Measurements from ENCODE around the gene PDLIM7. TPM values are rescaled to one million over a fixed set of nuclear protein-coding genes. Genes with fewer than 3 reads are reported as not detected.
"Not testable (repeated sequence)": the region's sequence is repeated elsewhere in the genome, so short reads cannot be mapped to it uniquely, and the experiment has no call there.

The PDLIM7 gene
- total and polyA plus RNA-seq, 11 donors = 36.3 to 124 (median 52.5) TPM

DNA sequence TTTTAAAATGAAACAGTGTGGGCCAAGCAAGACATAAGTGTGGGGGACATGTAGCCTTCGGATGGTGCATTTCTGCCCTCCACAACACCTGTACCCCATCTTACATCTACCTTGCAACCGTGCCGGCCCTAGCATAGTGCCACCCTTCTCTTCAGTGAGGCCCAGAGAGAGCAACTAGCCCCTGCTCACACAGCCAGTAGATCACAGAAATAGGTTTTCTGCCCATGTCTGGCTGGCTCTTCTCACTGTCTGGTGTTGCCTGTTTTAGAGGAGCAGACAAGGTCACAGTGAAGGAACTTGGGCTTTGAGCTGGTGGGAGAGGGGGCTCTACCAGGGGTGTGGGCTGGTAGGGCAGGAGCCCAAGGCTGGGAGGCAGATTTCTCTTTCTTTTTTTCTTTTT lies 11.1 kb downstream of the PDLIM7 start:
- H3K27ac ChIP-seq = peak overlapping the region in 1 of 12 donors; percentile 89

DNA sequence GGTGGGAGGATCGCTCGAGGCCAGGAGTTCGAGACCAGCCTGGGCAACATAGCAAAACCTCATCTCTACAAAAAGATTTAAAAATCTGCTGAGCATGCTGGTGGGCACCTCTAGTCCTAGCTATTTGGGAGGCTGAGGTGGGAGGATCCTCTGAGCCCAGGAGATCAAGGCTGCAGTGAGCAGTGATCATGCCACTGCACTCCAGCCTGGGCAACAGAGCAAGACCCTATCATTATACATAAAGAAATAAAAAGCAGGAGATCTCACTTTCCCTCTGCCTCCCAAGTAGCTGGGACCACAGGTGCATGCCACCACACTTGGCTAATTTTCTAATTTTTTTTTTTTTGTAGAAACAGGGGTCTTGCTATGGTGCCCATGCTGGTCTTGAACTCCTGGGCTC lies 11.7 kb downstream of the PDLIM7 start:
- Histone ChIP-seq H3K27ac (peak overlapping the region in 1 of 12 donors; percentile 89), H3K36me3 (peaks cover 0 to 86% (median 69%) of the 10 kb centered on the region in 9 donors)
- H3K27me3 ChIP-seq; H3K4me1 ChIP-seq; intact Hi-C loops (cut with DNase I); H3K9me3 ChIP-seq; DNase-seq; ATAC-seq; H3K4me3 ChIP-seq: not testable (repeated sequence)
- 94 to 98% (median 97%) methylated on average over 3 of the region's 3 CpGs for WGBS, 4 donors

More for the DNA sequence above, 11.1 kb downstream of the PDLIM7 start:
- intact Hi-C loops (cut with DNase I) = no loop called here
- ATAC-seq = no peak
- DNase-seq = no peak
- no peaks in the 10 kb centered on the region for H3K9me3 ChIP-seq
- peaks cover 0 to 89% (median 74%) of the 10 kb centered on the region in 9 donors for H3K36me3 ChIP-seq
- H3K27me3 ChIP-seq = no peaks in the 10 kb centered on the region
- peaks cover 0 to 9% (median 0%) of the 10 kb centered on the region in 12 donors for H3K4me1 ChIP-seq
- no peak for TF ChIP-seq CTCF (IDR thresholded peaks at IDR 0.05)
- TF ChIP-seq POLR2A (IDR thresholded peaks at IDR 0.05) = no peak
- no peak overlapping the region for H3K4me3 ChIP-seq
- 97 to 100% (median 98%) methylated on average over 2 to 3 of the region's 3 CpGs for WGBS, 4 donors

GRCh38 chr5:177484902-177485549 lies 12.4 kb downstream of the PDLIM7 start:
- ATAC-seq = peak in 1 of 4 donors; percentile 2

GRCh38 chr5:177483994-177484901 lies 13.2 kb downstream of the PDLIM7 start:
- H3K27ac ChIP-seq = peak overlapping the region in 1 of 12 donors; percentile 89
- H3K9me3 ChIP-seq = no peaks in the 10 kb centered on the region
- no peak for TF ChIP-seq CTCF (IDR thresholded peaks at IDR 0.05)
- TF ChIP-seq POLR2A (IDR thresholded peaks at IDR 0.05) = no peak
- H3K36me3 ChIP-seq = peaks cover 0 to 73% (median 55%) of the 10 kb centered on the region in 9 donors
- 87 to 92% (median 90%) methylated on average over 17 to 22 of the region's 22 CpGs for WGBS, 4 donors
- DNase-seq (peak in 1 of 5 donors; percentile 62), ATAC-seq (no peak)
- no peak overlapping the region for H3K4me3 ChIP-seq
- intact Hi-C loops (cut with DNase I) = no loop called here
- H3K27me3 ChIP-seq = no peaks in the 10 kb centered on the region
- H3K4me1 ChIP-seq = peaks cover 0 to 22% (median 9%) of the 10 kb centered on the region in 12 donors

More at GRCh38 chr5:177484902-177485549, 12.4 kb downstream of the PDLIM7 start:
- H3K9me3 ChIP-seq = no peaks in the 10 kb centered on the region
- H3K27ac ChIP-seq = peak overlapping the region in 1 of 12 donors; percentile 89
- DNase-seq = no peak
- peaks cover 0 to 81% (median 63%) of the 10 kb centered on the region in 9 donors for H3K36me3 ChIP-seq
- intact Hi-C loops (cut with DNase I) = no loop called here
- WGBS, 4 donors = 79 to 86% (median 84%) methylated on average over 13 of the region's 13 CpGs
- H3K4me3 ChIP-seq = no peak overlapping the region
- H3K27me3 ChIP-seq = no peaks in the 10 kb centered on the region
- H3K4me1 ChIP-seq = peaks cover 0 to 14% (median 1%) of the 10 kb centered on the region in 12 donors
- TF ChIP-seq CTCF (IDR thresholded peaks at IDR 0.05) = no peak
- no peak for TF ChIP-seq POLR2A (IDR thresholded peaks at IDR 0.05)

Data from heart left ventricle (tissue), 16 donors.